VCaP (cell line): Measurements from ENCODE around the gene CENPN.

Experiments
- H3K27ac ChIP-seq: fragments of 450-650 bp; 2 replicates; pipeline ENCODE4 v1.5.1; 2017
- CTCF ChIP-seq: fragments of 450-650 bp; conservative IDR thresholded peaks from 2 replicates; pipeline ENCODE4 v1.5.1; 2017; ENCODE audit warnings: mild to moderate bottlenecking, moderate library complexity

CENPN gene

GRCh38 chr16:80984124-80984892 lies 22.7 kb upstream of the CENPN start:
- no peak for TF ChIP-seq CTCF
- H3K27ac ChIP-seq, result peak overlapping the region; percentile 63; the same call in 1 of the 2 replicates

GRCh38 chr16:80985611-80986010 lies 21.4 kb upstream of the CENPN start:
- peak overlapping the region; percentile 63 for H3K27ac ChIP-seq
- TF ChIP-seq CTCF, result no peak

GRCh38 chr16:80986557-80986956 lies 20.5 kb upstream of the CENPN start:
- TF ChIP-seq CTCF, result no peak
- H3K27ac ChIP-seq, result peak overlapping the region; percentile 63

GRCh38 chr16:80988756-80989155 lies 18.3 kb upstream of the CENPN start:
- H3K27ac ChIP-seq, result peak overlapping the region; percentile 63; the same call in 1 of the 2 replicates
- TF ChIP-seq CTCF, result peak; percentile 24

- TF ChIP-seq CTCF, result no peak
- H3K27ac ChIP-seq, result peak overlapping the region; percentile 32; the same call in 1 of the 2 replicates
These were observed 17.2 kb upstream of the CENPN start for GRCh38 chr16:80989801-80990200.

- no peak for TF ChIP-seq CTCF
- peak overlapping the region; percentile 32; the same call in 1 of the 2 replicates for H3K27ac ChIP-seq
These were observed 16.4 kb upstream of the CENPN start for GRCh38 chr16:80990577-80990976.

- H3K27ac ChIP-seq, result no peak overlapping the region
- no peak for TF ChIP-seq CTCF
These were observed 16.0 kb upstream of the CENPN start for GRCh38 chr16:80990978-80991377.
